SH-SY5Y (cell line): ENCODE results near the gene OLFML1.

ENCODE experiments used
- GATA2 ChIP-seq: IDR thresholded peaks from 2 replicates; pipeline ENCODE4 v1.6.1; 2011; ENCODE audit warnings: mild to moderate bottlenecking, low read depth, low read length
- GATA3 ChIP-seq: IDR thresholded peaks from 2 replicates; pipeline ENCODE4 v1.6.1; 2011; ENCODE audit warnings: low read depth, mild to moderate bottlenecking, low read length, moderate library complexity

DNA sequence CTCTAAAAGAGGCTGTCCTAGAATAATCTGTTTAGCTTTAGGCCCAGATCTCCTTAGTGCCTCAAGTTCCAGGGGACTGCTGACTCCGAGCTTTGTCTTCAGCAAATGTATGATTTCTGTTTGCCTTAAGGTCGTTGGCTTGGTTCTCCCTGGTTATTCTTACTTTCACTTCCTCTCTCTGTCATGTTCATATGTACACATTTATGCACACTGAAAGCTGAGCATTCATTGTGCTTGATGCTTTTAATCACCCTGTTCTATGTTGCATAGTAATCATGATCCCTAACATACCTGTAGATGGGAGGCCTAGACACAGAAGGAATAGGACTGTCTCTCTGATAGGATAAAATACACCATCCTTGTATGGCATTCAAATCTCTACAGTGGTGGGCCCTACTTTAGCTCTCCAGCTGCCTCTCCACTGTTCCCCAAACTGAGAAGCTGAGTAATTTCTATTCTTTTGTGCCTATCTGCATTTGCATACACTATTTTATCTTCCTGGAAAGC is 35.7 kb downstream of the OLFML1 start:
- TF ChIP-seq GATA2: no peak
- TF ChIP-seq GATA3: no peak
